22Rv1 (cell line): Measurements from ENCODE around the gene GALNS.

Source experiments
- CTCF ChIP-seq: fragments of 450-650 bp; IDR thresholded peaks from 2 replicates; pipeline ENCODE4 v1.5.1; 2017; ENCODE audit warnings: mild to moderate bottlenecking
- ZFX ChIP-seq: fragments of 450-650 bp; IDR thresholded peaks from 2 replicates; pipeline ENCODE4 v1.6.1; 2017; ENCODE audit warnings: antibody characterized with exemption, borderline replicate concordance

- TF ChIP-seq CTCF (no peak), ZFX (no peak)
Measured at GRCh38 chr16:88781140-88782077, 75.3 kb downstream of the GALNS start.
